Activated T-helper 9 cell treated with anti-CD3 and anti-CD28 coated beads, Interleukin-2, amount 50 U/mL, for 16 hours (primary cell): ENCODE measurements around the gene INVS.
"Not testable (repeated sequence)": the region's sequence is repeated elsewhere in the genome, so short reads cannot be mapped to it uniquely, and the experiment has no call there.

Experiments
- DNase-seq: peaks from one replicate; pipeline ENCODE4 v3.0.0-alpha.2; 2020; ENCODE audit warnings: low read depth

The INVS gene, protein sequence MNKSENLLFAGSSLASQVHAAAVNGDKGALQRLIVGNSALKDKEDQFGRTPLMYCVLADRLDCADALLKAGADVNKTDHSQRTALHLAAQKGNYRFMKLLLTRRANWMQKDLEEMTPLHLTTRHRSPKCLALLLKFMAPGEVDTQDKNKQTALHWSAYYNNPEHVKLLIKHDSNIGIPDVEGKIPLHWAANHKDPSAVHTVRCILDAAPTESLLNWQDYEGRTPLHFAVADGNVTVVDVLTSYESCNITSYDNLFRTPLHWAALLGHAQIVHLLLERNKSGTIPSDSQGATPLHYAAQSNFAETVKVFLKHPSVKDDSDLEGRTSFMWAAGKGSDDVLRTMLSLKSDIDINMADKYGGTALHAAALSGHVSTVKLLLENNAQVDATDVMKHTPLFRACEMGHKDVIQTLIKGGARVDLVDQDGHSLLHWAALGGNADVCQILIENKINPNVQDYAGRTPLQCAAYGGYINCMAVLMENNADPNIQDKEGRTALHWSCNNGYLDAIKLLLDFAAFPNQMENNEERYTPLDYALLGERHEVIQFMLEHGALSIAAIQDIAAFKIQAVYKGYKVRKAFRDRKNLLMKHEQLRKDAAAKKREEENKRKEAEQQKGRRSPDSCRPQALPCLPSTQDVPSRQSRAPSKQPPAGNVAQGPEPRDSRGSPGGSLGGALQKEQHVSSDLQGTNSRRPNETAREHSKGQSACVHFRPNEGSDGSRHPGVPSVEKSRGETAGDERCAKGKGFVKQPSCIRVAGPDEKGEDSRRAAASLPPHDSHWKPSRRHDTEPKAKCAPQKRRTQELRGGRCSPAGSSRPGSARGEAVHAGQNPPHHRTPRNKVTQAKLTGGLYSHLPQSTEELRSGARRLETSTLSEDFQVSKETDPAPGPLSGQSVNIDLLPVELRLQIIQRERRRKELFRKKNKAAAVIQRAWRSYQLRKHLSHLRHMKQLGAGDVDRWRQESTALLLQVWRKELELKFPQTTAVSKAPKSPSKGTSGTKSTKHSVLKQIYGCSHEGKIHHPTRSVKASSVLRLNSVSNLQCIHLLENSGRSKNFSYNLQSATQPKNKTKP

DNA sequence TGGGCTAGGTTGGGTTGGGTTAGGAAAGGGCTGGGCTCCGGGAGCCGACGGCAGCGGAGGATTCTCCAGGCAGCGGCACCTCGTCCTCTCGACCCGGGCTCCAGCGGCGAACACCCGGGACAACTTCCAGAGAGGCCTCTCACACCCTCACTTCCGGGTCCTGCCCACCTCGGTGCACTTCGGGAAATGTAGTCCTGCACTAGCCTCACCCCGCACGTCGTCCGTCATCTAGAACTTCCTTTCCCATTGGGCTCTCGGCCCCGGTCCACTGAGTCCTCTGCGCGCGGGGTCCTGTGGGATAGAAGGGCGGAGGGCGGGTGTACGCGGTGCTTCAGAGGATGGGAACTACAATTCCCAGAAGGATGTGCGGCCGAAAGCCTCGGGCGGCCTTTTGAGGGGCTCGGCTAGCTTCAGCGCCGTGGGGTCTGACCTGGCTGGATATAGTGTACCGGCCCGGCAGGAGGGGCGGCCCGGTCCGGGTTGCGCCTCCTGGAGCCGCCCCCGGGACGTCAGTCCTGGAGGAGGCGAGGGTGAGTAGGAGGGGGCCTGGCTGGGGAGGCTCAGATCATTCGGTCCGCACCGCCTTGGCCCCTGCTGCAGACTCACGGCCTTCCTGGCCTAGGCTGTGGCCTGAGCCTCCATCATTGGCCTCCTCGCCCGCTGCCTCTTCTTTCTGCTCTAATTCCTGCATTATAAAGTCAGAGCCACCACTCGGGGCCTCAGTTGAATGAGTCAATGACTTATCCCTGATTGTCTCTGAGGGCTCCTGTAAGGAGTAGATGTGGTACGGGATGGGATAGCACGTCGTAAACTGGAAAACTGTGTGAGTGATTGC is at the start of gene INVS, which contains the start of gene ERP44:
Gene INVS (plus strand): TSS at position 357 of the 835 bp plus-strand sequence. CDS start 5,279 bp downstream, outside the sequence.
Gene ERP44 (minus strand): TSS at position 114 of the 835 bp plus-strand sequence. CDS start 160 bp downstream, outside the sequence.
- peak; percentile 93 for DNase-seq

- DNase-seq, result no peak
Measured at GRCh38 chr9:100049551-100049950, 49.5 kb upstream of the INVS start.

GRCh38 chr9:100052375-100052774 is 46.7 kb upstream of the INVS start:
- DNase-seq, result no peak

- DNase-seq, result no peak
Measured at GRCh38 chr9:100056561-100056960, 42.5 kb upstream of the INVS start.

- DNase-seq, result no peak
Measured at GRCh38 chr9:100057624-100058023, 41.4 kb upstream of the INVS start.

- no peak for DNase-seq
Measured at GRCh38 chr9:100058699-100059579, 40.1 kb upstream of the INVS start.

DNA sequence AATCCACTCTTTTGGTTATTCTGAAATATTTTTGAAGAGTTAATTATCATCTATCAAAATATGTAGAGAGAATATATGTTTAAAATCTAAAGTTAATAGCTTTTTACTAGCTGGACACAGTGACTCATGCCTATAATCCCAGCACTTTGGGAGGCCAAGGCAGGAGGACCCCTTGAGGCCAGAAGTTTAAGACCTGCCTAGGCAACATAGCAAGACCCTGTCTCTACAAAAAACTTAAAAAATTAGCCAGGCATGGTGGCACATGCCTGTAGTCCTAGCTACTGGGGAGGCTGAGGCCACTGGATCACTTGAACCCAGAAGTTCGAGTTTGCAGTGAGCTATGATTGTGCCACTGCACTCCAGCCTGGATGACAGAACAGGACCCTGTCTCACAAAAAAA is 36.4 kb upstream of the INVS start:
- DNase-seq, result not testable (repeated sequence)

DNA sequence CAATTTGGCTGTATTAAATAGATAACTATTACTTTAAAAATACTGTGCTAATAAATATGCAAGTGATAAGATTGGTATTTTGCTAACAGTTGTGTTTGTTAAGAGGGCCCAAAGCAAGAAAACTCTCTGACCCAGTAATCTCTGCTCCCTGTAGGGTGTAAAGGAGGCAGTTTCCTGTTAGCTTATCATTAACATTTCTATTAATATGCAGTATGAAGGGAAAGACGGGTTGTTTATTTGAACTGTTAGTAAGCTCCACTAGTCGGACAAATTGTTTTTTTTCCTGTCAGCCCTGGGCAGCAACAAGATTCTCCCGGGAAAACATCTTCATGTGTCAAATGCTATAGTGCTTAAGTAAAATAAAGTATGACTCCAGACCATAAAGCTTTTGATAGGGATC is 35.9 kb upstream of the INVS start:
- DNase-seq, result no peak

DNA sequence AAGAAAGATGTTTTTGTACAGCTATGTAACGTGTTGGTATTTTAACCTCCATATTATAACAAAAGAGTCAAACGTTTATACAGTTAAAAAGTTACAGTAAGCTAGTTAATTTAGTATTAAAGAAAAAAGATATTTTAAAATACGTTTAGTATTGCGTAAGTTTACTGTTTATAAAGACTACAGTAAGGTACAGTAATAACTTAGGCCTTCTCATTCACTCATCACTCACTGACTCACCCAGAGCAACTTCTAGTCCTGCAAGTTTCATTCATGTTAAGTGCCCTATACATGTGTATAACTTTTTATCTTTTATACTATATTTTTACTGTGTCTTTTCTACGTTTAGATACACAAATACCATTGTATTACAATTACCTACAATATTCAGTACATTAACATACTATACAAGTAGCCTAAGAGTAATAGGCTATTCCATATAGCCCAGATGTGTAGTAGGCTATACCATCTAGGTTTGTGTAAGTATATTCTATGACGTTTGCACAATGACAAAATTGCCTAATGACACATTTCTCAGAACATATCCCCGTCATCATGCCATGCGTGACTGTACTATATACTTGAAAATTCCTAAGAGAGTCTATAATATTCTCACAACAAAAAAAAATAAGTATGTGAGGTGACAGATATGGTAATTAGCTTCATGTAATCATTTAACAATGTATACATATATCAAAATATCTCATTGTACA is 34.0 kb upstream of the INVS start:
- DNase-seq, result no peak

DNA sequence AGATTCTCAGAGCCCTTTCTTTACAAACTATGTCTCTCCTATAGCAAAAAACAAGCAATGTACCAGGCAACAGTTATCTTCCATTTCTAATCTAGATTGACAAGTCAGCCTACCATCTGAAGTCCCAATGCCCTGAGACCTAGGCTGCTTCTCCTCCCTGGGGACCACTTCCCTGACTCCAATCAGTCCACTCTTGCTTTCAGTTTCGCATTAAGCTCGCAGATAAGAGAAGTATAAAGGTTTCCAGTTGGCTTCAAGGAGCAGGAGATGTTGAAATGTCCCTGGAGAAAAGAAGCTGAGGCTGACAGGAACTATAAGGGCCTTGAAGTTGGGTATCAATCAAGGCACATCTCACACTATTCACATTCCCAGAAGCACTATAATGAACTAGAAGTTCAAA is 32.5 kb upstream of the INVS start:
- no peak for DNase-seq

GRCh38 chr9:100067990-100068389 is 31.1 kb upstream of the INVS start:
- not testable (repeated sequence) for DNase-seq

- DNase-seq, result not testable (repeated sequence)
Measured at GRCh38 chr9:100069068-100069467, 30.0 kb upstream of the INVS start.

DNA sequence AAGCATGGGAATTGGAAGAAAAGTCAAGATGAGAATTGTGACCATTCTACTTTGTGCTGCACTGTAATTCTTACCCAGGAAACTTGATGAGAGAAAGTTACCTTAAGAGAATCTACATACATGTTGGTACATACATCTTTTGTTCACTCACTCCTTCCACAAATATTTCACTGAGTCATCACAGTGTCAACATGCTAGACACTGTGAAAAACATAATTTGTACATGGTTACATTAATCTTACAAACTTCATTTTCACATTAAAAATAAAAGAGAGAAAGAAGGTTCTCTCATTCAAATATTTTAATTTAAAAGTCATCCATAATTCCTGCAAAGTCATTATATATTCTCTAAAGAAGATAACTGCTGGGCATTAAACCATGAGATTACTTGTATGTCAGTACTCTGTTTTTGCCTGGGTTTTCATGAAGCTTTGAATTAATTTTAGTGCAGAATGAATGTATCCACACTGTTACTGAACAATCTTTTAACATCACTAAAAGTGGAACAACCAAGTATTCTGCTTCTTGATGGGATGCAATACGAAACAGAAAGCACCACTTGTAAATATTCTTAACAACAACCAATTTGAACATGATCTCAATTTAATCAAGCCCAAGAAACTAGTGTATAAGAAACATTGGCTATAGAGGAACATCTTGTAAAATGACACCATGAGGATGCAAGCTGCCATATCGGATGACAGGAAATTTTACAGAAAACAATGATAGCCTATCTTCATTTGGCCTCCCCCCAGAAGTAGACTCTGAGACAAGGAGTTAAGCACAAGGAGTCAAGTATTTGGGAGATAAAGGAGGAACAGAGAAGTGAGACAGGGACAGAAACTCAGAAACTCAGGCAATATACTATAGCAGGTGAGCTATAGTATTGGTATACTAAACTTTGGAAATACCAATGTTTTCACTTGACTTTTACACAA is 28.7 kb upstream of the INVS start:
- no peak for DNase-seq

GRCh38 chr9:100071271-100071670 is 27.8 kb upstream of the INVS start:
- no peak for DNase-seq

GRCh38 chr9:100072805-100073204 is 26.2 kb upstream of the INVS start:
- no peak for DNase-seq

DNA sequence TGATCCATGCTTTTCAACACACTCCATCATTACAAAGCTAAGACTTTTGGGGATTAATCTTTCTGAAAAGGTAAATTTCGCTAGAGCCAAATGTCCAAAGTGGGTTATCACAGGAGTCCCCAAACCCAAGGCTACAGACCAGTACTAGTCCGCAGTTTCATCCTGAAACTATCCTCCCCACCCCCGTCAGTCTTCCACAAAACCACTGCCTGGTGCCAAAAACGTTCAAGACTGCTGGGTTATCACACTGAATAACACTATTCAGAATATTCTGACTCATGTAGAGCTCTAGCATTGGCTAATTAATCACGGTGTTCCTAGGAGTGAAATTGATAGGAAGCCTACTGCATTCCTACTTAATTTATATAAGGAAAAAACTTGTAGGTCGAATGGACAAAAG is 24.9 kb upstream of the INVS start:
- DNase-seq, result no peak

DNA sequence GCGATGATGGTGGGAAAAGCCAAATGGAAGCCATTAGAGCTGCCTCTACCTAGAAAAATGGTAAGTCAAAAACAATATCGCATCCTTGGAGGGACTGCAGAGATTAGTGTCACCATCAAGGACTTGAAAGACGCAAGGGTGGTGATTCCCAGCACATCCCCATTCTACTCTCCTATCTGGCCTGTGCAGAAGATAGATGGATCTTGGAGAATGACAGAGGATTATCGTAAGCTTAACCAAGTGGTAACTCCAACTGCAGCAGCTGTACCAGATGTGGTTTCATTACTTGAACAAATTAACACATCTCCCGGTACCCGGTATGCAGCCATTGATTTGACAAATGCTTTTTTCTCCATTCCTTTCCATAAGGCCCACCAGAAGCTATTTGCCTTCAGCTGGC is 24.1 kb upstream of the INVS start:
- DNase-seq, result no peak

DNA sequence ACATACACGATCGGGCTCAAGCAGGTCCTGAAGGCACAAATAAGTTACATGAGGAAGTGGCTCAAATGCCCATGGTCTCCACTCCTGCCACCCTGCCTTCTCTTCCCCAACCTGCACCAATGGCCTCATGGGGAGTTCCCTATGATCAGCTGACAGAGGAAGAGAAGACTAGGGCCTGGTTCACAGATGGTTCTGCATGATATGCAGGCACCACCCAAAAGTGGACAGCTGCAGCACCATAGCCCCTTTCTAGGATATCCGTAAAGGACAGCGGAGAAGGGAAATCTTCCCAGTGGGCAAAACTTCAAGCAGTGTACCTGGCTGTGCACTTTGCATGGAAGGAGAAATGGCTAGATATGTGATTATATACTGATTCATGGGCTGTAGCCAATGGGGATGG is 22.8 kb upstream of the INVS start:
- DNase-seq, result not testable (repeated sequence)

DNA sequence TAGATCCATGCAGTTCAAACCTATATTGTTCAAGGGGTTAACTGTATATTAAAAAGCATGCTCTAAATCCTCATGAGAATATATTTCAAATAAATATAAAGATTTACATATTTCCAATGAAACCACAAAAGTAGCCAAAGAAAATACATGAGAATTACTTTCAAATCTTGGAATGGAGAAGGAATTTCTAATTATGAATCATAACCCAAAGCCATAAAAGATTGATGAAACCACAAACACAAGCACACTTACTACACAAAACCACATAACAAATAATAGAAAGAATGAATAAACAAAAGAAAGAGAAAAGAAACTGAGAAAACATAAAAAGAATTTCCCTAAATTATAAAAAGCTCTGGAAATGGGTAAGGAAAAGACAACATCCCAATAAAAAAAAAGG is 16.3 kb upstream of the INVS start:
- no peak for DNase-seq
